Keratinocyte (primary cell): ENCODE results near the gene PKP4. TPM values are rescaled to one million over a fixed set of nuclear protein-coding genes. Genes with fewer than 3 reads are reported as not detected.

ENCODE experiments used
- DNase-seq: peaks from one replicate; pipeline ENCODE4 v3.0.0-alpha.2; 2011; ENCODE audit warnings: low read depth, missing footprints, low spot score
- FAIRE-seq: peaks from 2 replicates; lab custom pipeline; 2011; peaks lifted over from hg19 to GRCh38; lab: Jason Lieb, UNC
- H2AFZ ChIP-seq: 2 replicates; pipeline ENCODE4 v1.6.0; 2012; ENCODE audit warnings: low read length, control low read depth, inconsistent platforms; ENCODE audit not compliant: control insufficient read depth
- H3K27ac ChIP-seq: 2 replicates; pipeline ENCODE4 v1.5.1; 2011; ENCODE audit warnings: low read length; ENCODE audit not compliant: control insufficient read depth, insufficient read depth
- H3K27me3 ChIP-seq: 3 replicates; pipeline ENCODE4 v1.6.0; 2011; ENCODE audit warnings: low read length; ENCODE audit not compliant: control insufficient read depth, insufficient read depth; ENCODE audit errors: extremely low read depth
- H3K36me3 ChIP-seq, 2 experiments: 2 replicates in 1 of 2; 3 replicates in 1 of 2; pipeline ENCODE4 v1.5.1; 2011; ENCODE audit warnings: low read length in 2 of 2, mild to moderate bottlenecking in 1 of 2; ENCODE audit not compliant: control insufficient read depth in 2 of 2, insufficient read depth in 2 of 2; ENCODE audit errors: extremely low read depth in 1 of 2
- H3K4me1 ChIP-seq: 3 replicates; pipeline ENCODE4 v1.5.1; 2011; ENCODE audit warnings: low read length; ENCODE audit not compliant: control insufficient read depth, insufficient read depth; ENCODE audit errors: extremely low read depth
- H3K4me2 ChIP-seq: 3 replicates; pipeline ENCODE4 v1.6.0; 2011; ENCODE audit warnings: low read depth, low read length; ENCODE audit not compliant: control insufficient read depth, insufficient read depth; ENCODE audit errors: extremely low read depth
- H3K4me3 ChIP-seq, 3 experiments: fragments of 200-600 bp in 1 of 3; sonication (generic) in 1 of 3; 2 replicates in 2 of 3; 3 replicates in 1 of 3; pipeline ENCODE4 v1.5.1; 2011 to 2016; ENCODE audit warnings: low read length in 3 of 3, mild to moderate bottlenecking in 3 of 3, control low read depth in 2 of 3, inconsistent platforms in 1 of 3, low read depth in 1 of 3, mixed read lengths in 1 of 3, mixed run types in 1 of 3, moderate library complexity in 1 of 3; ENCODE audit not compliant: control insufficient read depth in 2 of 3, insufficient read depth in 2 of 3; ENCODE audit errors: extremely low read depth in 1 of 3
- H3K79me2 ChIP-seq: 2 replicates; pipeline ENCODE4 v1.6.0; 2012; ENCODE audit warnings: low read length; ENCODE audit not compliant: control insufficient read depth, insufficient read depth
- H3K9ac ChIP-seq: 3 replicates; pipeline ENCODE4 v1.6.0; 2011; ENCODE audit warnings: low read length; ENCODE audit not compliant: control insufficient read depth, insufficient read depth; ENCODE audit errors: extremely low read depth
- H3K9me1 ChIP-seq: 3 replicates; pipeline ENCODE4 v1.6.0; 2011; ENCODE audit warnings: low read length; ENCODE audit not compliant: control insufficient read depth, insufficient read depth; ENCODE audit errors: extremely low read depth
- H3K9me3 ChIP-seq: 2 replicates; pipeline ENCODE4 v1.5.1; 2012; ENCODE audit warnings: low read depth, low read length; ENCODE audit not compliant: control insufficient read depth
- H4K20me1 ChIP-seq: 3 replicates; pipeline ENCODE4 v1.6.0; 2011; ENCODE audit warnings: low read length; ENCODE audit not compliant: control insufficient read depth, insufficient read depth; ENCODE audit errors: extremely low read depth
- CTCF ChIP-seq, 3 experiments: IDR thresholded peaks in 1 of 3; conservative IDR thresholded peaks in 1 of 3; optimal IDR thresholded peaks in 1 of 3; 2 replicates in 2 of 3; 3 replicates in 1 of 3; pipeline versions ENCODE3 to v1.5.1; 2011; ENCODE audit warnings: low read length in 3 of 3, mild to moderate bottlenecking in 3 of 3, moderate library complexity in 2 of 3, control low read depth in 1 of 3, inconsistent platforms in 1 of 3; ENCODE audit not compliant: insufficient read depth in 2 of 3; ENCODE audit errors: extremely low read depth in 1 of 3
- EZH2 ChIP-seq: IDR thresholded peaks from one replicate; pipeline ENCODE4 v1.6.1; 2012; ENCODE audit warnings: inconsistent platforms, mild to moderate bottlenecking, low read length, moderate library complexity
- dilution Hi-C: fragments of 300-500 bp; cut with MboI; formaldehyde crosslinking; loops from one replicate; pipeline ENCODE4 v1.7.0; 2020; ENCODE audit warnings: low sequenced_read_pairs; ENCODE audit not compliant: extremely low pct_ligation_motif_present
- polyA plus RNA-seq, 5 experiments: library from polyadenylated mRNA; depleted of rRNA in 3 of 5; stranded (reverse) in 3 of 5; stranded (forward) in 1 of 5; unstranded in 1 of 5; fragments of >200 nt; gene quantifications; 1 replicate in 1 of 5; 2 replicates in 3 of 5; 3 replicates in 1 of 5; pipeline versions ENCODE4 v1.2.1 to v1.2.3, GENCODE V29; 2011 to 2012; ENCODE audit warnings: missing spikeins in 2 of 5, low read depth in 1 of 5, low replicate concordance in 1 of 5

Gene PKP4
- polyA plus RNA-seq, 1 donor (not counting 4 experiments of a cell fraction or from before 2014, with no cell fraction given): 43.8 TPM

GRCh38 chr2:158662421-158662820, 205.7 kb downstream of the PKP4 start:
- Histone ChIP-seq H4K20me1 (peaks cover 3% of the 10 kb centered on the region), H3K9me3 (no peaks in the 10 kb centered on the region), H3K9ac (no peak overlapping the region), H3K79me2 (no peaks in the 10 kb centered on the region), H3K4me3 (no peak overlapping the region), H3K9me1 (no peaks in the 10 kb centered on the region), H3K36me3 (peaks cover 29 to 34% of the 10 kb centered on the region in 2 experiments), H3K4me1 (no peaks in the 10 kb centered on the region), H2AFZ (no peak overlapping the region), H3K4me2 (no peak overlapping the region), H3K27ac (no peak overlapping the region), H3K27me3 (no peaks in the 10 kb centered on the region)
- DNase-seq (no peak), FAIRE-seq (no peak)
- TF ChIP-seq CTCF (optimal IDR thresholded peaks at IDR 0.05 in 1 of 3, IDR thresholded peaks at IDR 0.05 in 1 of 3, conservative IDR thresholded peaks at IDR 0.05 in 1 of 3; ENCODE audit: extremely low read depth in 1 of 3, insufficient read depth in 2 of 3, low read length in 3 of 3): no peak
- no peak for TF ChIP-seq EZH2
- dilution Hi-C loops: no loop called here

- dilution Hi-C loops: no loop called here
- peaks cover 3% of the 10 kb centered on the region for H4K20me1 ChIP-seq
- no peak overlapping the region for H3K4me3 ChIP-seq
- H3K4me2 ChIP-seq: no peak overlapping the region
- H3K27me3 ChIP-seq: no peaks in the 10 kb centered on the region
- no peak overlapping the region for H3K9ac ChIP-seq
- H3K9me3 ChIP-seq: no peaks in the 10 kb centered on the region
- FAIRE-seq: no peak
- no peak overlapping the region for H2AFZ ChIP-seq
- no peaks in the 10 kb centered on the region for H3K79me2 ChIP-seq
- no peaks in the 10 kb centered on the region for H3K4me1 ChIP-seq
- no peaks in the 10 kb centered on the region for H3K9me1 ChIP-seq
- H3K27ac ChIP-seq: no peak overlapping the region
- H3K36me3 ChIP-seq: peaks cover 32 to 38% of the 10 kb centered on the region in 2 experiments
- TF ChIP-seq CTCF (optimal IDR thresholded peaks at IDR 0.05 in 1 of 3, IDR thresholded peaks at IDR 0.05 in 1 of 3, conservative IDR thresholded peaks at IDR 0.05 in 1 of 3; ENCODE audit: extremely low read depth in 1 of 3, insufficient read depth in 2 of 3, low read length in 3 of 3) (no peak), EZH2 (no peak)
- no peak for DNase-seq
Measured at GRCh38 chr2:158663796-158664195, 207.0 kb downstream of the PKP4 start.
